ENCODE measurements around the gene LBX2.
"Not testable (repeated sequence)": the region's sequence is repeated elsewhere in the genome, so short reads cannot be mapped to it uniquely, and the experiment has no call there.

Gene LBX2

GRCh38 chr2:74461187-74462053 lies 38.0 kb downstream of the LBX2 start:
- DNase-seq = peak in 2 of 10 donors; percentile 71 to 84
- intact Hi-C loops (cut with DNase I) = no loop called here

- intact Hi-C loops (cut with DNase I) = not testable (repeated sequence)
- peak in 2 of 10 donors; percentile 44 to 45 for DNase-seq
Observed at GRCh38 chr2:74460187-74460586, 39.2 kb downstream of the LBX2 start.

GRCh38 chr2:74459503-74460118 lies 39.8 kb downstream of the LBX2 start:
- intact Hi-C loops (cut with DNase I) = loop anchor here (5.0 kb wide), 1 partner anchor 37 kb away; the partner anchor contains the start of genes C2orf81 and WDR54
- DNase-seq = peak in 1 of 10 donors; percentile 63

GRCh38 chr2:74458938-74459363 lies 40.5 kb downstream of the LBX2 start:
- peak in 1 of 10 donors; percentile 55 for DNase-seq
- intact Hi-C loops (cut with DNase I) = loop anchor here (5.0 kb wide), 1 partner anchor 37 kb away; the partner anchor contains the start of genes C2orf81 and WDR54

GRCh38 chr2:74458132-74458937 lies 41.1 kb downstream of the LBX2 start, which contains the start of gene WBP1:
TSS of gene WBP1 (plus strand) at chr2:74458438. CDS start at chr2:74458603, 165 bp downstream.
- intact Hi-C loops (cut with DNase I) = loop anchor here (5.0 kb wide), 1 partner anchor 36 kb away; the partner anchor contains the start of genes C2orf81 and WDR54

GRCh38 chr2:74457549-74458131 lies 41.8 kb downstream of the LBX2 start:
- DNase-seq = peak; percentile 43 to 94 (median 65)
- intact Hi-C loops (cut with DNase I) = loop anchor here (5.0 kb wide), 1 partner anchor 35 kb away; the partner anchor contains the start of genes C2orf81 and WDR54

More at GRCh38 chr2:74458132-74458937, 41.1 kb downstream of the LBX2 start, which contains the start of gene WBP1:
- DNase-seq = peak; percentile 99 to 100 (median 100)

GRCh38 chr2:74457129-74457548 lies 42.3 kb downstream of the LBX2 start:
- intact Hi-C loops (cut with DNase I) = loop anchor here (5.0 kb wide), 1 partner anchor 35 kb away; the partner anchor contains the start of genes C2orf81 and WDR54

GRCh38 chr2:74454654-74455511 lies 44.5 kb downstream of the LBX2 start, which contains the start of gene INO80B:
TSS of gene INO80B (plus strand) at chr2:74455087. CDS start at chr2:74455117, 30 bp downstream.
- intact Hi-C loops (cut with DNase I) = loop anchor here (1.0 to 5.0 kb wide), 4 partner anchors 14 to 73 kb away; partner anchors contain the start of genes C2orf81, DCTN1, RTKN and TTC31

More at GRCh38 chr2:74457129-74457548, 42.3 kb downstream of the LBX2 start:
- DNase-seq = no peak

GRCh38 chr2:74450570-74451190 lies 48.7 kb downstream of the LBX2 start:
- no peak for DNase-seq
- intact Hi-C loops (cut with DNase I) = loop anchor here (5.0 kb wide), 1 partner anchor 68 kb away; the partner anchor contains the start of gene DCTN1

More at GRCh38 chr2:74454654-74455511, 44.5 kb downstream of the LBX2 start, which contains the start of gene INO80B:
- peak; percentile 92 to 99 (median 95) for DNase-seq

- no peak for DNase-seq
- intact Hi-C loops (cut with DNase I) = no loop called here
Observed at GRCh38 chr2:74448771-74449170, 50.6 kb downstream of the LBX2 start.

All from posterior cingulate gyrus (tissue), 11 donors.